KBM-7 (cell line): ENCODE results near the gene GPR135.
"Not testable (repeated sequence)": the region's sequence is repeated elsewhere in the genome, so short reads cannot be mapped to it uniquely, and the experiment has no call there.

Experiments
- DNase-seq: peaks from one replicate; pipeline ENCODE4 v3.0.0-alpha.2; 2015
- in situ Hi-C: fragments of 300-500 bp; cut with MboI; formaldehyde crosslinking; loops from 2 replicates; pipeline ENCODE4 v1.14.3; 2020; ENCODE audit warnings: low sequenced_read_pairs, low pct_unique_long_range_greater_than_20kb, mixed read lengths

GPR135 gene

GRCh38 chr14:59480166-59480565 lies 15.0 kb upstream of the GPR135 start:
- DNase-seq: no peak
- in situ Hi-C loops: no loop called here

- no peak for DNase-seq
- in situ Hi-C loops: no loop called here
Observed at GRCh38 chr14:59478540-59478939, 13.4 kb upstream of the GPR135 start.

GRCh38 chr14:59475709-59476108 lies 10.5 kb upstream of the GPR135 start:
- DNase-seq: no peak
- in situ Hi-C loops: no loop called here

- in situ Hi-C loops: no loop called here
Observed at GRCh38 chr14:59474172-59474571, 9.0 kb upstream of the GPR135 start.

GRCh38 chr14:59464486-59465315 lies 479 bp downstream of the GPR135 start:
- in situ Hi-C loops: no loop called here
- DNase-seq: no peak

More at GRCh38 chr14:59474172-59474571, 9.0 kb upstream of the GPR135 start:
- no peak for DNase-seq

- DNase-seq: no peak
- in situ Hi-C loops: no loop called here
Observed at GRCh38 chr14:59463787-59464485, 1.2 kb downstream of the GPR135 start.

GRCh38 chr14:59461891-59462290 lies 3.3 kb downstream of the GPR135 start:
- in situ Hi-C loops: no loop called here
- no peak for DNase-seq

- in situ Hi-C loops: no loop called here
- no peak for DNase-seq
Observed at GRCh38 chr14:59460378-59460777, 4.8 kb downstream of the GPR135 start.

GRCh38 chr14:59458486-59458885 lies 6.7 kb downstream of the GPR135 start:
- in situ Hi-C loops: no loop called here
- no peak for DNase-seq

GRCh38 chr14:59455411-59455810 lies 9.8 kb downstream of the GPR135 start:
- no peak for DNase-seq
- in situ Hi-C loops: no loop called here

- DNase-seq: no peak
- in situ Hi-C loops: no loop called here
Observed at GRCh38 chr14:59454139-59454538, 11.0 kb downstream of the GPR135 start.

- in situ Hi-C loops: no loop called here
- no peak for DNase-seq
Observed at GRCh38 chr14:59451849-59452248, 13.3 kb downstream of the GPR135 start.

- DNase-seq: no peak
- in situ Hi-C loops: no loop called here
Observed at GRCh38 chr14:59450716-59451115, 14.5 kb downstream of the GPR135 start.

- DNase-seq: not testable (repeated sequence)
- in situ Hi-C loops: loop anchor here (25.0 kb wide), 1 partner anchor 311 kb away; no protein-coding TSS in a partner anchor
Observed at GRCh38 chr14:59448673-59449072, 16.5 kb downstream of the GPR135 start.

GRCh38 chr14:59439256-59439965 lies 25.8 kb downstream of the GPR135 start:
- no peak for DNase-seq
- in situ Hi-C loops: loop anchor here (25.0 kb wide), 1 partner anchor 302 kb away; no protein-coding TSS in a partner anchor

GRCh38 chr14:59438195-59438647 lies 27.0 kb downstream of the GPR135 start:
- in situ Hi-C loops: loop anchor here (25.0 kb wide), 1 partner anchor 301 kb away; no protein-coding TSS in a partner anchor

GRCh38 chr14:59435987-59436386 lies 29.2 kb downstream of the GPR135 start:
- peak; percentile 19 for DNase-seq
- in situ Hi-C loops: loop anchor here (25.0 kb wide), 1 partner anchor 299 kb away; no protein-coding TSS in a partner anchor

More at GRCh38 chr14:59438195-59438647, 27.0 kb downstream of the GPR135 start:
- DNase-seq: no peak

GRCh38 chr14:59435101-59435500 lies 30.1 kb downstream of the GPR135 start:
- no peak for DNase-seq

GRCh38 chr14:59429790-59430189 lies 35.4 kb downstream of the GPR135 start:
- in situ Hi-C loops: loop anchor here (25.0 kb wide), 1 partner anchor 292 kb away; no protein-coding TSS in a partner anchor
- no peak for DNase-seq

More at GRCh38 chr14:59435101-59435500, 30.1 kb downstream of the GPR135 start:
- in situ Hi-C loops: loop anchor here (25.0 kb wide), 1 partner anchor 298 kb away; no protein-coding TSS in a partner anchor
